ENCODE results near the gene TMTC2. TPM values are rescaled to one million over a fixed set of nuclear protein-coding genes. Genes with fewer than 3 reads are reported as not detected.

The TMTC2 gene
- total RNA-seq, 6 experiments from 2014 or later, result 0.75 to 3.2 (median 1.1) TPM

GRCh38 chr12:83089575-83089974 is 402.9 kb downstream of the TMTC2 start:
- H3K27ac Mint-ChIP-seq, result no peak overlapping the region
- no peaks in the 10 kb centered on the region for H3K36me3 Mint-ChIP-seq (ENCODE audit: low read depth)
- H3K4me3 Mint-ChIP-seq, result no peak overlapping the region
- H3K4me1 Mint-ChIP-seq (ENCODE audit: low read depth), result no peaks in the 10 kb centered on the region
- peaks cover 42% of the 10 kb centered on the region for H3K9me3 Mint-ChIP-seq
- H3K27me3 Mint-ChIP-seq (ENCODE audit: insufficient read depth), result no peaks in the 10 kb centered on the region; the same call in 1 of the 2 replicates
- no peak for DNase-seq
- TF ChIP-seq CTCF (IDR thresholded peaks at IDR 0.05), result no peak

DNA sequence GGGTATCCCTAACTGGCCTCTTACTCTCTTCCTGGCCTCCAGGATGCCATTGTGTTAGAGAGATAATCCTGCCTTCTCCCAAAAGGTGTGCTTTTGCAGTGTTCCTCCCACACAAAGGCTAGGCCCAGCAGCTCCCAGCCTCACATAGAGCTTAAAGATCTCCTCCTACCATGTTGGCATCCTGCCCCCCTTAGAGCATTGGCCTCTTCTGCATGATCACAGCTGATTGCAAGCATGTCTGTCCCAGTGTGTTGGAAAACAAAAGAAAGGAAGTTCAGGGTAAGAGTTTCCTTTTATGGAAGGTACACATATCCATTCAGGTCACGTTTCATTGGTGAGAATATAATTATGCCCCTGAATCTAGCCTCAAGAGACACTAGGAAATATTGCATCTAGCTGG is 405.4 kb downstream of the TMTC2 start:
- no peak for DNase-seq
- Mint-ChIP-seq H3K27me3 (ENCODE audit: insufficient read depth) (no peaks in the 10 kb centered on the region; the same call in 1 of the 2 replicates), H3K9me3 (peaks cover 48% of the 10 kb centered on the region), H3K27ac (no peak overlapping the region), H3K4me1 (ENCODE audit: low read depth) (no peaks in the 10 kb centered on the region), H3K36me3 (ENCODE audit: low read depth) (no peaks in the 10 kb centered on the region), H3K4me3 (no peak overlapping the region)
- no peak for TF ChIP-seq CTCF (IDR thresholded peaks at IDR 0.05)

DNA sequence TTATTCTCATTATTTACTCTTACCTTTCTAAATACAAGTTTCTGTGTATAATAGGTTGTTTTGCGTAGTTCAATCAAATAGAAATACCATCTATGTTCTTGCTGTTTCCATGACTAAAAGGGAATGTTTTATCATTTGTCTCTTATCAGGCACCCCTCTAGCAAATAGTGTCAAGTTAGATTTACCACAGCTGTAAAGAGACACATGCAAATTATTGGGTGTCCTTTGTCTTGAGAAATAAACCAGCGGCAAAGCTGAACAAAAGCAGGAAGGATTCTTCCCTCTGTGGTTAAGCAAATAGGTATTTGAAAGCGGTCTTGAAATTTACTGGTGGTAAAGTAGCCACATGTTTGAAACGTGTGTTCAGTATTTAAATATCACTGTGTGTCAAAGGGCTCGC is 405.9 kb downstream of the TMTC2 start:
- Mint-ChIP-seq H3K9me3 (peaks cover 47% of the 10 kb centered on the region), H3K4me1 (ENCODE audit: low read depth) (no peaks in the 10 kb centered on the region), H3K27ac (no peak overlapping the region), H3K36me3 (ENCODE audit: low read depth) (no peaks in the 10 kb centered on the region), H3K4me3 (no peak overlapping the region), H3K27me3 (ENCODE audit: insufficient read depth) (peaks cover under 1% of the 10 kb centered on the region; the same call in 1 of the 2 replicates)
- no peak for TF ChIP-seq CTCF (IDR thresholded peaks at IDR 0.05)
- no peak for DNase-seq

DNA sequence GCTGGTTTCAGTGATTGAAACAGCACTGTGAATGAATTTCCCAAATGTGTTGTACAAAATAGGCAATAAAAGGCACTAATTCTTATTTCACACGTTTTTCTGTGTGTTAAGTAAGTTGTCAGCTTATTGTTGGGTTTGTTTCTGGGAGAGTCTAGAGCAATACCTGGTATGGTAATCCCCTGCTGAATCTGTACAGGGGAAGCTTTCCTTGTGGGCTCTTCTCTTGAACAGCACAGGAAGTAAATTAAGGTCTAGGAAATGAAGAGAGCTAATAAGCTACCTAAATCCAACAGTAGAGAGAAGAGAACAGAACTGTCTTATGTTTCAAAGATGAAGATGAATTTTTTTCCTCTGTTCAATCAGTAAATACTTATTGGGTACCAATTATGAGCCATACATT is 406.7 kb downstream of the TMTC2 start:
- Mint-ChIP-seq H3K4me1 (ENCODE audit: low read depth) (no peaks in the 10 kb centered on the region), H3K4me3 (no peak overlapping the region), H3K27ac (no peak overlapping the region), H3K27me3 (ENCODE audit: insufficient read depth) (peaks cover 4% of the 10 kb centered on the region), H3K36me3 (ENCODE audit: low read depth) (no peaks in the 10 kb centered on the region), H3K9me3 (peaks cover 51% of the 10 kb centered on the region)
- DNase-seq, result no peak
- TF ChIP-seq CTCF (IDR thresholded peaks at IDR 0.05), result no peak

- Mint-ChIP-seq H3K36me3 (ENCODE audit: low read depth) (no peaks in the 10 kb centered on the region), H3K27me3 (ENCODE audit: insufficient read depth) (peaks cover 4% of the 10 kb centered on the region), H3K4me3 (no peak overlapping the region), H3K9me3 (peaks cover 48% of the 10 kb centered on the region), H3K27ac (no peak overlapping the region), H3K4me1 (ENCODE audit: low read depth) (no peaks in the 10 kb centered on the region)
- DNase-seq, result no peak
- TF ChIP-seq CTCF (IDR thresholded peaks at IDR 0.05), result no peak
These were observed 411.1 kb downstream of the TMTC2 start for GRCh38 chr12:83097643-83098342.
